GM12801 (cell line): Measurements from ENCODE around the gene VSTM2L.

ENCODE experiments used
- TF ChIP-seq, protein P1 (sequence below): IDR thresholded peaks from one replicate; pipeline ENCODE4 v1.5.1; 2011; ENCODE audit warnings: control low read depth; ENCODE audit not compliant: insufficient read length; ENCODE audit errors: extremely low read depth

The VSTM2L gene

DNA sequence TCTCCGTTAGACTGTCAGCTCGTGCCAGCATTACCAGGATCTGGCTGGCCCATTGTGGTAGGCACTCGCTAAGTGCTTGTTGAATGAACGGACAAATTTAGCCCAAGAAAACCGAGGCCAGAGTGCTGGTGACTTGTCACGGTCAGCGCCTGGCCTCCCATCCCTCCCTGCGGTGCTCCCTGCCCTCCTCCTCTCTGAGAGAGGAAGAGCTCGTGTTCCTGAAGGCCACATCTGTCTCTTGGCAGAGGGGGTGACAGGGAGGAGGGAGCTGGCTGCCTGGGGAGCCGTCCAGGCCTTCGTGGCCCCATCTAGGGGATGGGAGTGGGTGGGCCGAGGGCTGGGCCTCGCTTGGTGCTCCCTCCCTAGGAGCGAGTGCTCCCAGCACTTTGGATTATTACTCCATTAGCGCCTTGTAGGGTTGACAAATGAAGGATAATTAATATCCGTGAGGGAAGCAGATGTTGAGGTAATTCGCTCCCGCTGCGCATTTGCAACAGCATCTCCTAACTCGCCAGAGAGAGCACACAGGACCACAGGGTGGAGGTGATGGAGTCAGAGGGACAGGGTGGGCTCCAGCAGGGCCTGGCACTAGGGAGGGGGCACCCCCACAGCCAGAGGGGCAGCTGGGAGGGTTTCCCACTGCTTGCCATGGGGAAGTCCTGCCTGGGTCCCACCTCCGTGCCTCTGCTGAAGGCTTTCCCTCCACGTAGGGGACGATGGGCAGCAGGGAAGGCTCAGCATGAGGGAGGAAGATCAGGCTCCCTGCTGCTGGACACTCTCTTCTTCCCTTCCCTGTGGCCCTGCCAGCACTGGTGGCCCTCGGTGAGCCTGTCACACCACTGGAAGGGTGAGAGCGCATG is 37.0 kb downstream of the VSTM2L start:
- TF ChIP-seq, protein P1, sequence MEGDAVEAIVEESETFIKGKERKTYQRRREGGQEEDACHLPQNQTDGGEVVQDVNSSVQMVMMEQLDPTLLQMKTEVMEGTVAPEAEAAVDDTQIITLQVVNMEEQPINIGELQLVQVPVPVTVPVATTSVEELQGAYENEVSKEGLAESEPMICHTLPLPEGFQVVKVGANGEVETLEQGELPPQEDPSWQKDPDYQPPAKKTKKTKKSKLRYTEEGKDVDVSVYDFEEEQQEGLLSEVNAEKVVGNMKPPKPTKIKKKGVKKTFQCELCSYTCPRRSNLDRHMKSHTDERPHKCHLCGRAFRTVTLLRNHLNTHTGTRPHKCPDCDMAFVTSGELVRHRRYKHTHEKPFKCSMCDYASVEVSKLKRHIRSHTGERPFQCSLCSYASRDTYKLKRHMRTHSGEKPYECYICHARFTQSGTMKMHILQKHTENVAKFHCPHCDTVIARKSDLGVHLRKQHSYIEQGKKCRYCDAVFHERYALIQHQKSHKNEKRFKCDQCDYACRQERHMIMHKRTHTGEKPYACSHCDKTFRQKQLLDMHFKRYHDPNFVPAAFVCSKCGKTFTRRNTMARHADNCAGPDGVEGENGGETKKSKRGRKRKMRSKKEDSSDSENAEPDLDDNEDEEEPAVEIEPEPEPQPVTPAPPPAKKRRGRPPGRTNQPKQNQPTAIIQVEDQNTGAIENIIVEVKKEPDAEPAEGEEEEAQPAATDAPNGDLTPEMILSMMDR, result no peak

DNA sequence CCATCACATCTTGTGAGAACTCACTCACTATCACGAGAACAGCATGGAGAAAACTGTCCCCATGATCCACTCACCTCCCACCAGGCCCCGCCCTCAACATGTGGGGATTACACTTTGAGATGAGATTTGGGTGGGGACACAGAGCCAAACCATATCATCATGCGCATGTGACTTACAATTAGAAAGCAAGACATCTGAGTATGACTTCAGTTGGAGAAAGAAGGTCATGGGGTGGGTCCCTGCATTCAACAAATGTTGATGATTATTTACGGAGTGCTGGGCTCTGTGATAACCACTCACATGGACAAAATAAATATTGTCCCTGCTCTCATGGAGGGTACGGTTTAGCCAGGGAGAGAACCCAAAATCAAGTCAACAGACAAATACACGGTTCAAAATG is 37.9 kb downstream of the VSTM2L start:
- TF ChIP-seq, protein P1, result no peak

DNA sequence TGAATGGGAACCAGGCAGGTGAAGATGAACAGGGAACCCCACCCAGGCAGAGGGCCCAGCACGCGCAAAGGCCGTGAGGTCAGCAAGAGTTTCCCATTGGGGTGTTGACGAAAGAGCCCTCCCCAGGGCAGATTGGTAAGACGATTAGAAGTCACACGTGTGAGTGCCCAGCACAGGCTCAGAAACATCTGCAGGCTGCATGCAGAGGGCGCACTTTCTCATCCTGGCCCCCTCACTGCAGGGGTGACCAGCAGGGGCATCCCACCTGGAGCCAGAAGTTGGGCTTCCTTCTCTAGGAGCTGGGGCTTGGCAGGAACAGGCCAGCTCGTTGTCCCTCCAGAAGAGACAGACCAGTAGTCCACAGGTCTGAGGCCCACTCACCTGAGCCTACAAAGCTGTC is 38.4 kb downstream of the VSTM2L start:
- TF ChIP-seq, protein P1, result no peak

DNA sequence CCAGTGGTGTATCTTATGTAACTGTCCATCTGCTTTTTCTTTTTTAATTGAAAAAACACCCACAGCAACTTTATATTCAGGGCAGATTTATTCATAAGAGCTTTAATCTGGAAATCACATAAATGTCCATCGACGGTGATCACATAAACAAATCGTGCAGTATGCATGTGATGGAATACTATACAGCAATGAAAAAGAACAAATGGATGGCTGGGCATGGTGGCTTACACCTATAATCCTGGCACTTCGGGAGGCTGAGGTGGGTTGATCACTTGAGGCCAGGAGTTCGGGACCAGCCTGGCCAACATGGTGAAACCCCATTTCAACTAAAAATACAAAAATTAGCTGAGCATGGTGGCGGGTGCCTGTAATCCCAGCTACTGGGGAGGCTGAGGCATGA is 39.1 kb downstream of the VSTM2L start:
- TF ChIP-seq, protein P1, result no peak

DNA sequence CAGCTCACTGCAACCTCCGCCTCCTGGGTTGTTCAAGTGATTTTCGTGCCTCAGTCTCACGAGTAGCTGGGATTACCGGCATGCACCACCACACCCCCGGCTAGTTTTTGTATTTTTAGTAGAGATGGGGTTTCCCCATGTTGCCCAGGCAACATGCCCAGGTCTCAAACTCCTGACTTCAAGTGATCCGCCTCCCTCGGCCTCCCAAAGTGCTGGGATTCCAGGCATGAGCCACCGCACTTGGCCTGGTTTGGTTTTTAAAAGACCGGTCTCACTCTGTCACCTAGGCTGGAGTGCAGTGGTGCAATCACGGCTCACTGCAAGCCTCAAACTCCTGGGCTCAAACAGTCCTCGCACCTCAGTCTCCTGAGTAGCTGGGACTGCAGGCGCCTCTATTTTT is 40.1 kb downstream of the VSTM2L start:
- TF ChIP-seq, protein P1, result no peak

DNA sequence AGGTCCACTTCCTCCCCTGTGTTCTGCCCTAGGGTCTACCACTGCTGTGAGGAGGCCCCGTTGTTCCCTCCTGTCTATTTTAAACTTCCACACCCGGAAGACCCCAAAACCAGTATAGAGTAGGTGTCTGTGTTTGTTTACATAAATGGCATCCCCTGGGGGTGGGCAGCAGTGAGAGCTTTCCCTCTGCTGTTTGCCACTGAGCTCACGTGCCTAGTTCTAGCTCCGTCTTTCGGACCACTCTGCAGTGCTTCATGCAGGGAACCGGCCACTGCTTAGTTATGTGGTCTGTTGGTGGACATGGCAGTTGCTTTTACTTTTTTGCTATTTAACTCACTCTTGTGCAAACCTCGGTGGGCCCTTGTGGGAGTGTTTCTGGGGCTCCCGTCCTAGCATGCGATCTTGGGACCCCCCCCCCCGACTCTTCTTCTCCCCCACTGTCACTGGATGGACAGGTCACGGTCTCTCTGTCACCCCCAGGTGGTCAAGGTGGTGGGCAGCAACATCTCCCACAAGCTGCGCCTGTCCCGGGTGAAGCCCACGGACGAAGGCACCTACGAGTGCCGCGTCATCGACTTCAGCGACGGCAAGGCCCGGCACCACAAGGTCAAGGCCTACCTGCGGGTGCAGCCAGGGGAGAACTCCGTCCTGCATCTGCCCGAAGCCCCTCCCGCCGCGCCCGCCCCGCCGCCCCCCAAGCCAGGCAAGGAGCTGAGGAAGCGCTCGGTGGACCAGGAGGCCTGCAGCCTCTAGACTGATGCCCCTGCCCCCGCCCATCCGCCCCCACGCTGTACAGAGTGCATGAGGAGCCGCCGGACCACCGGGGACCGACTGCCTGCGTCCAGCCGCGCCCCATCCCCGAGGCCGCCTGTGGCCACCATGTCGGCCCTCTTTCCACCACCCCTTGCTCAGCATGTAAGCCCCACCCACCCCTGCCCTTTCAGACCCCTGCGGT is 40.9 kb downstream of the VSTM2L start:
- TF ChIP-seq, protein P1, result no peak

DNA sequence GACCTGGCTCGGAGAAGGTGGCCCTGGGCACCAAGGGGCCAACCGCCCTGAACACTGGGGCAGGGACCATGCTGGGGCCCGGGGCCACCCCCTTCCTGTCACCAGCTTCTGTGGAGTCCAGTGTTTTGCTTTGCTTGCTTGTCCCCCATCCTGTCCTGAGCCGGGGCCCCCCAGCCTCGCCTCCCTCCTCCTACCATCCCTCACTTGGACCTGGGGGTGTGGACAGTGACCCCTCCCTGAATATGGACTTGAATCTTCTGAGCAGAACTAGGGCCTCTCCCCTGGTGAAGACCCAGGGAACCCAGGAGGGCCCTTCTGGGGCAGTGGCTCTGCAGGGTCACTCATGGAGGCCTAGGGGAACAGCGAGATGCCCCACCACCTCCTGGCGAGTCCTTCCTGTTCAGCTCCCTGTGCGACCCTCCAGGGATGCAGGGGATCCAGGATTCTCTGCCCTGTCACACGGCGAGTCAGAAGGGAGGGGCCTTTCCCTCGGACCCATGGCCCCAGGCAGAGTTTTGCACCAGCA is 41.6 kb downstream of the VSTM2L start:
- TF ChIP-seq, protein P1, result no peak
